ENCODE measurements around the gene LYVE1.

The LYVE1 gene

DNA sequence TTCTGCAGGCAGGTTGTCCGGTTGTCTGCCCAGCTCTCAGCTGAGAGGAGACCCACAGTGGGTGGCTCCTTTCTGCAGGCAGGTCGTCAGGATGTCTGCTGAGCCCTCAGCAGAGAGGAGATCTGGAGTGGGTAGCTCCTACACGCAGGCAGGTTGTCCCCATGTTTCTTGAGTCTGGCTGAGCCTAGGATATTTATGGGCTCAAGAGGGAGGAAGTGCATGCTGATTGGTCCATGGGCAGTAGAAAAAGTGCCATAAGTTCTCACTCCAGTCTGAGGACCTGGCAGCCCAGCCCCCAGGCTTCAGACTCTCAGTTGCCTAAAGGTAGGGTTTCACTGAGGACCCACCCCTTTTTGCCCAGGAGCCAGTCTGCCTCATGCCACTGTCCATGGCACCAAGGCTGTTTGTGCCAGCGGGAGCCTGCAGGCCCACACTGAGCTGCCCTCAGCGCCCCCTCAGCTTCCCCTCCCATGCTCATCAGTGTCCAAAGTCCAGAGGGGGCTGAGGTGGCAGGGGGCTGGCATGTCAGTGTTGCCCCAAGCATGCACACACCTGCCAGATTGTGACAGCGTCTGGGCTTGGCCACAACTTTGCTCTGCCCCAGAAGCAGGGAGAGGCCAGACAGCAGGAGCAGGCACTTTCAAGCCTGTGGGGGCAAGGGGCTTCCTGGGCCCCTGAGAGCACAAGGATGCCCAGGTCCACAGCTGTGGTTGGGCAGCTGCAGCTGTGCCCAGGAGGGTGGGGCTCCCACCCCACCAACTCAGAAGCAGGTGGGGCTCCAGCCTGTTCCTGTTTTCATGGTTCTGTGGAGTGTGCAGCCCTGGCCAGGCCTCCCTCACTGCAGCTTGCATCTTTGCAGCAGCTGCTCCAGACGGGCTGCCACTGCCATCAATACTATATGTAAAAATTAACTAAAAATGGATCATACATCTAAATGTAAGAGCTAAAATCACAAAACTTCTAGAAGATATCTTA lies 23.7 kb downstream of the LYVE1 start:
- TF ChIP-seq, protein P1, sequence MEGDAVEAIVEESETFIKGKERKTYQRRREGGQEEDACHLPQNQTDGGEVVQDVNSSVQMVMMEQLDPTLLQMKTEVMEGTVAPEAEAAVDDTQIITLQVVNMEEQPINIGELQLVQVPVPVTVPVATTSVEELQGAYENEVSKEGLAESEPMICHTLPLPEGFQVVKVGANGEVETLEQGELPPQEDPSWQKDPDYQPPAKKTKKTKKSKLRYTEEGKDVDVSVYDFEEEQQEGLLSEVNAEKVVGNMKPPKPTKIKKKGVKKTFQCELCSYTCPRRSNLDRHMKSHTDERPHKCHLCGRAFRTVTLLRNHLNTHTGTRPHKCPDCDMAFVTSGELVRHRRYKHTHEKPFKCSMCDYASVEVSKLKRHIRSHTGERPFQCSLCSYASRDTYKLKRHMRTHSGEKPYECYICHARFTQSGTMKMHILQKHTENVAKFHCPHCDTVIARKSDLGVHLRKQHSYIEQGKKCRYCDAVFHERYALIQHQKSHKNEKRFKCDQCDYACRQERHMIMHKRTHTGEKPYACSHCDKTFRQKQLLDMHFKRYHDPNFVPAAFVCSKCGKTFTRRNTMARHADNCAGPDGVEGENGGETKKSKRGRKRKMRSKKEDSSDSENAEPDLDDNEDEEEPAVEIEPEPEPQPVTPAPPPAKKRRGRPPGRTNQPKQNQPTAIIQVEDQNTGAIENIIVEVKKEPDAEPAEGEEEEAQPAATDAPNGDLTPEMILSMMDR (IDR thresholded peaks at IDR 0.05; ENCODE audit: low read depth, low read length, missing control alignments): no peak
- DNase-seq (ENCODE audit: low read depth): no peak
- H3K4me3 ChIP-seq (ENCODE audit: low read depth, low read length): no peak overlapping the region

DNA sequence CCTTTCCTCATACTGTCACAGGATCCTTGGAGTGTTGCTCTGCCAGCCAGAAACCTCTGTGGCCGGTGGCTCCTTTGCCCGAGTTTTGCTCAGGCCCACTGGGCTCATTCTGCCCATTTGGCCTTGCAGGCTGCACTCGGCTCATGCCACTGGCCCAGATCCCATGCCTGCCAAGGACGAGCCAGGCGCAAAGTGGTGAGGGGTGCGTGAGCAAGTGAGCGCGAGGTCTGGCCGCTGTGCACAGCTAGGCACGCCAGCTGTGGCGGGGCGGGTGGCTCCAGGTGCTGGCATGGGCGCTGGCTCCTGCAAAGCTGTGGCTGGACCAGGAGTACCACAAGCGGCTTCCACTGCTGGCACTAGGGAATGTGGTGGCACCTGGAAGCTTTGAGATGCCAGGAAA lies 24.7 kb downstream of the LYVE1 start:
- TF ChIP-seq, protein P1 (IDR thresholded peaks at IDR 0.05; ENCODE audit: low read depth, low read length, missing control alignments): no peak
- no peak overlapping the region for H3K4me3 ChIP-seq (ENCODE audit: low read depth, low read length)
- DNase-seq (ENCODE audit: low read depth): no peak

DNA sequence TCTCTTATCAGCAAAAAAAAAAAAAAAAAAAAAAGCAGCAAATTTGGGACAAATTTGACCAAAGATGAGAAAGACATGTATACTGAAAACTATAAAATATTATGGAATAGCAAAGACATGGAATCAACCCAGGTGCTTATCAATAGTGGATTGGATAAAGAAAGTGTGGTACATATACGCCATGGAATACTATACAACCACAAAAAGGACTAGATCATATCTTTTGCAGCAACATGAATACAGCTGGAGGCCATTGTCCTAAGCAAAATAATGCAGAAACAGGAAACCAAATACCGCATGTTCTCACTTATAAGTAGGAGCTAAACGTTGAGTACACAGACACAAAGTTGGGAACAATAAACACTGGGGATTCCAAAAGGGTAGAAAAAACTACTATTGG lies 25.7 kb downstream of the LYVE1 start:
- no peak for DNase-seq (ENCODE audit: low read depth)
- no peak overlapping the region for H3K4me3 ChIP-seq (ENCODE audit: low read depth, low read length)
- TF ChIP-seq, protein P1 (IDR thresholded peaks at IDR 0.05; ENCODE audit: low read depth, low read length, missing control alignments): no peak

DNA sequence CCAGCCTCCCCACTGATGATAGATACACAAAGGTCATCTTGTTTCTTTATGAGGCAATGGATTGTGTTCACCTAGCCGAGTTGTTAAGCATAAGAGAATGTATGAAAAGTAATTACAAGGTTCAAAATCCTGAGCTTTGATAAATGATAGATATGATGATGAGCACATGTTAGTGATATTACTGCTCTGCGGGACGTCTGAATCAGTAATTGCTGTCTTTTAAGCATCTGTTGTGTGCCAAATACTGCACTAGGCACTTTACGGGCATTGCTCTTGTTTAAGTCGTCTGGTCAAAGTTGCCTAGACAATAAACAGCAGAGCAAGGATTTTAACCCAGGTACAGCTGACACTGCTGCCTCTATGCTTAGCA lies 26.9 kb downstream of the LYVE1 start:
- peak overlapping the region; percentile 94 for H3K4me3 ChIP-seq (ENCODE audit: low read depth, low read length)
- DNase-seq (ENCODE audit: low read depth): no peak
- TF ChIP-seq, protein P1 (IDR thresholded peaks at IDR 0.05; ENCODE audit: low read depth, low read length, missing control alignments): no peak

DNA sequence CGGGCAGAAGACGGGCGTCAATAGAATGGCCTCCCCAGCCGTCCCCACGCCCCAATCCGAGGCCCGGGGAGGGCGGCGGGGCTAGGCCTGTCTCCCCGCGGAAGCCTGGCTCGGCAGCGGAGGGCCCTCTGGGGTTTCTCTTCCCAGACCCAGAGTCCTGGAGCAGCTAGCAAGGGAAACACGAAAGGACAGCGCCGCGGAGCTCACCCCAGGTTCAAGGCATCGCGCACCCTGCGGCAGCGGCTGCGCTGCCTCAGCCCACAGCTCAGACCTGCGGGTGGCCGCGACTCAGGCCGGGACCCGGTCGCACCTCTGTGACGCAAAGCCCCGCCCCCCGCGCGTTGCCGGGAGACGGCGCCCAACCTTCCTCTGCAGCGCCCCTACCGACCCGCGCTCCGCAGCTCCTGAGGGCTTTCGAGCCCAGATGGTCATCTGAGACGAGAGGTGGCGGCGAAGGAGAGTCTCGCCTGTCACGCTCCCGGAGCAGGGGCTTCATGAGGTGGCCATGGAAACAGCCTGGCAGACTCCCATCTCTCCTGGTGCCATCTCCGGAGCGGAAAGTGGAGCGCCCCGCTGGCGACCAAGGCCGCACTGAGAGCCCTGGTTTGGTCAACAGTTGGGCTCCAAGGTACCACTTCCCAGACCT lies 27.4 kb downstream of the LYVE1 start, which contains the start of gene RNF141:
Gene RNF141 (minus strand): TSS at position 273 of the 646 bp plus-strand sequence. CDS start 7,029 bp downstream, outside the sequence.
- peak within 1 kb of the TSS; percentile 94 for H3K4me3 ChIP-seq (ENCODE audit: low read depth, low read length)

GRCh38 chr11:10540546-10540914 lies 27.9 kb downstream of the LYVE1 start:
- TF ChIP-seq, protein P1 (IDR thresholded peaks at IDR 0.05; ENCODE audit: low read depth, low read length, missing control alignments): no peak
- no peak for DNase-seq (ENCODE audit: low read depth)

More for the DNA sequence above, 27.4 kb downstream of the LYVE1 start, which contains the start of gene RNF141:
- peak; percentile 60 for DNase-seq (ENCODE audit: low read depth)
- TF ChIP-seq, protein P1 (IDR thresholded peaks at IDR 0.05; ENCODE audit: low read depth, low read length, missing control alignments): peak; percentile 82

More at GRCh38 chr11:10540546-10540914, 27.9 kb downstream of the LYVE1 start:
- H3K4me3 ChIP-seq (ENCODE audit: low read depth, low read length): peak overlapping the region; percentile 94

All from GM12864 (cell line).